Right lobe of liver (tissue), 6 donors: ENCODE measurements around the gene SGTA. TPM values are rescaled to one million over a fixed set of nuclear protein-coding genes. Genes with fewer than 3 reads are reported as not detected.
A peak's percentile ranks its signal among the peaks of the same experiment; 100 is the strongest.
"Not testable (repeated sequence)": the region's sequence is repeated elsewhere in the genome, so short reads cannot be mapped to it uniquely, and the experiment has no call there.

Experiments
- ATAC-seq, 4 donors: fragments of 200-7000 bp; cut with Tn5 transposase; one replicate each; pipeline ENCODE4 v1.9.1; 2020; ENCODE audit warnings: mild to moderate bottlenecking in 4 of 4, moderate library complexity in 4 of 4
- DNase-seq, 3 donors: peaks; one replicate each; pipeline ENCODE4 v3.0.0-alpha.2; 2020
- H3K27ac ChIP-seq, 3 donors: fragments of 200-600 bp; one replicate each; pipeline ENCODE4 v1.8.0; 2022
- H3K27me3 ChIP-seq, 2 donors: fragments of 200-600 bp; one replicate each; pipeline ENCODE4 v1.8.0; 2022
- H3K36me3 ChIP-seq, 4 donors: fragments of 200-600 bp; sonication (generic) in 1 of 4; one replicate each; pipeline versions ENCODE4 v1.5.1 to v1.8.0; 2017 to 2022; ENCODE audit warnings: control low read depth in 1 of 4
- H3K4me1 ChIP-seq, 4 donors: fragments of 200-600 bp; sonication (generic) in 1 of 4; one replicate each; pipeline versions ENCODE4 v1.5.1 to v1.8.0; 2017 to 2022; ENCODE audit warnings: control low read depth in 1 of 4
- H3K4me3 ChIP-seq, 3 donors: fragments of 200-600 bp; one replicate each; pipeline ENCODE4 v1.8.0; 2022
- H3K9me3 ChIP-seq, 4 donors: fragments of 200-600 bp; sonication (generic) in 1 of 4; one replicate each; pipeline versions ENCODE4 v1.5.1 to v1.8.0; 2017 to 2022; ENCODE audit warnings: control low read depth in 1 of 4
- POLR2A ChIP-seq: fragments of 450-650 bp; IDR thresholded peaks from one replicate; pipeline ENCODE4 v1.6.1; 2017; ENCODE audit warnings: antibody characterized with exemption, mild to moderate bottlenecking
- WGBS: methylation state at CpG from one replicate; pipeline ENCODE4 v1.1.6; 2018; ENCODE audit warnings: low coverage, low lambda C conversion rate; ENCODE audit not compliant: insufficient coverage; ENCODE audit errors: missing lambda C conversion rate; 5-methylcytosine and 5-hydroxymethylcytosine counted together
- intact Hi-C, 2 donors: fragments of 100-400 bp; cut with DNase I; formaldehyde crosslinking; loops; one replicate each; pipeline versions ENCODE4 v1.11.2 to v1.14.1; 2022
- total RNA-seq, 6 experiments: library from RNA; depleted of rRNA in 2 of 6; stranded (reverse); fragments of >200 nt in 2 of 6; fragmentation: NEBNext Ultra II Directional in 3 of 6; extraction: Animal tissue kit (Norgen Biotek cat#: 25700) in 3 of 6; gene quantifications; one replicate each; pipeline versions ENCODE4 v1.1.0 to v1.2.4, GENCODE V29; 2016 to 2023
- TF ChIP-seq, protein P1 (sequence below), 4 donors: fragments of 200-600 bp in 3 of 4; fragments of 450-650 bp in 1 of 4; IDR thresholded peaks; one replicate each; pipeline versions ENCODE4 v1.5.1 to v1.8.0; 2016 to 2022; ENCODE audit warnings: antibody characterized with exemption in 4 of 4, mild to moderate bottlenecking in 2 of 4
- donor health status: DM: no; HTN: yes; CAD: no.
- donor health status: DM: no; HTN: no; CAD: no.
- donor health status: DM: no; HTN: no; CAD: no.
- donor health status: DM: no; HTN: yes; CAD: no.
- donor health status: DM: no; HTN: yes; CAD: no.

SGTA gene
- total RNA-seq, 6 experiments from 2014 or later: 21.5 to 41.7 (median 23.7) TPM

DNA sequence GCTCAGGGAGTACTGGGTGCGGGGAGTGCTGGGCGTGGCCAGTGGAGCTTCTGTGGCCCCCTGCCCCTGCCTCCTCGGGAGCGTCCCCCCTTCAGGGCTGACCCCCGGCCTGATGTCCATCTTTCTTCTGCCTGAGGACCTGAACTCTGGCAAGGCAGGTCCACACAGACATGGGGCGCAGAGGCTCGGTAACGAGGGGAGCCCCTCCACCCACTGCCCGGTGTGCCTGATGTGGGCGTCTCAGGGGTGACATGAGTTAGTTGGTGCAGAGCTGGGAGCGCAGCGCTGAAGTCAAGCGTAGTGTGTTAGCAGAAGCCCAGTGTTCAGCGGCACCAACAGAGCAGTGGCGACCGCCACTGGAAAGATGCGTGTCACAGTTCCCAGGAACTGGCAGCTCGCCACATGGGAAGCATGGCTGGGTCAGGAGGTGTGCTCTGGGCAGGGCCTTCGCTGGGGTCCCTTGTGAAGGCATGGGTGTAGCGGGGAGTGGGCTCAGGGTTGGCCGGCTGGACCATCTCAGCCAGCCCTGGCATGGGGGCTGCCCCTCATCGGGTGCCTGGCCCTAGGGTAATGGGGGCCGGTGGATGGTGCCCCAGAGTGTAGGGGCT, 13.7 kb upstream of the SGTA start:
- WGBS: no CpG with 5 or more reads among the region's 23 CpGs
- Histone ChIP-seq H3K27me3 (no peaks in the 10 kb centered on the region), H3K9me3 (no peaks in the 10 kb centered on the region), H3K27ac (no peak overlapping the region), H3K36me3 (peaks cover 0 to 26% (median 3%) of the 10 kb centered on the region in 4 donors), H3K4me1 (peaks cover 0 to 10% (median 2%) of the 10 kb centered on the region in 4 donors), H3K4me3 (no peak overlapping the region)
- DNase-seq (no peak), ATAC-seq (no peak)
- intact Hi-C loops: no loop called here
- no peak for TF ChIP-seq POLR2A
- TF ChIP-seq, protein P1, sequence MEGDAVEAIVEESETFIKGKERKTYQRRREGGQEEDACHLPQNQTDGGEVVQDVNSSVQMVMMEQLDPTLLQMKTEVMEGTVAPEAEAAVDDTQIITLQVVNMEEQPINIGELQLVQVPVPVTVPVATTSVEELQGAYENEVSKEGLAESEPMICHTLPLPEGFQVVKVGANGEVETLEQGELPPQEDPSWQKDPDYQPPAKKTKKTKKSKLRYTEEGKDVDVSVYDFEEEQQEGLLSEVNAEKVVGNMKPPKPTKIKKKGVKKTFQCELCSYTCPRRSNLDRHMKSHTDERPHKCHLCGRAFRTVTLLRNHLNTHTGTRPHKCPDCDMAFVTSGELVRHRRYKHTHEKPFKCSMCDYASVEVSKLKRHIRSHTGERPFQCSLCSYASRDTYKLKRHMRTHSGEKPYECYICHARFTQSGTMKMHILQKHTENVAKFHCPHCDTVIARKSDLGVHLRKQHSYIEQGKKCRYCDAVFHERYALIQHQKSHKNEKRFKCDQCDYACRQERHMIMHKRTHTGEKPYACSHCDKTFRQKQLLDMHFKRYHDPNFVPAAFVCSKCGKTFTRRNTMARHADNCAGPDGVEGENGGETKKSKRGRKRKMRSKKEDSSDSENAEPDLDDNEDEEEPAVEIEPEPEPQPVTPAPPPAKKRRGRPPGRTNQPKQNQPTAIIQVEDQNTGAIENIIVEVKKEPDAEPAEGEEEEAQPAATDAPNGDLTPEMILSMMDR (IDR thresholded peaks at IDR 0.05): no peak

DNA sequence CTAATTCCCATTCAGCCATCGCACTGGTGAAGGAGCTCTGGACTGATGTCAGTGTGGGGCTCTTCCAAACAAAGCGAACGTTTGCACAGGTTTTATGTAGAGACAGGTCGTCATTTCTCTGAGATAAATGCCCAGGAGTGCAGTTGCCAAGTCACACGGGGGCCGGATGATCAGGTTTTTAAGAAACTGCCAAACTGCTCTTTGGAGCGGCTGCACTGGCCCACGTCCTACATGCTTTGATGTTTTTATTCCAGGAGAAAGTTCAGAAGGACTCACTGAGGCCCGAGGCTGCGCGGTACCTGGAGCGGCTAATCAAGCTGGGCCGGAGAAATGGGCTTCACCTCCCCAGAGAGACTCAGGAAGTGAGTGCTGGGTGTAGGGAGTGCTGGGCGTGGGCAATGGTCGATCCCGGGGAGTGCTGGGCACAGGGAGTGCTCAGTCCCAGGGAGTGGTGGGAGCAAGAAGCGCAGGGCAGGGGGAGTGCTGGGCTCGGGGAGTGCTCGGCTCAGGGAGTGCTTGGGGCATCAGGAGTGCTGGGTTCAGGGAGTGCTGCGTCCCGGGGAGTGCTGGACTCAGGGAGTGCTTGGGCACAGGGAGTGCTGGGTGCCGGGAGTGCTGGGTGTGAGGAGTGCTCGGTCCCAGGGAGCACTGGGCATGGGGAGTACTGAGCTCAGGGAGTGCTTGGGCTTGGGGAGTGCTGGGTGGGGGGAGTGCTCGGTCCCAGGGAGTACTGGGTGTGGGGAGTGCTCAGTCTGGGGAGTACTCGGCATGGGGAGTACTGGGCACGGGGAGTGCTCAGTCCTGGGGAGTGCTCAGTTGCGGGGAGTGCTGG, 13.0 kb upstream of the SGTA start:
- ATAC-seq: peak in 1 of 4 donors; percentile 23
- Histone ChIP-seq H3K4me1 (peaks cover 0 to 17% (median 6%) of the 10 kb centered on the region in 4 donors), H3K36me3 (peaks cover 0 to 24% (median 3%) of the 10 kb centered on the region in 4 donors), H3K9me3 (no peaks in the 10 kb centered on the region), H3K4me3 (no peak overlapping the region), H3K27me3 (no peaks in the 10 kb centered on the region), H3K27ac (no peak overlapping the region)
- intact Hi-C loops: no loop called here
- no peak for DNase-seq
- 79% methylated on average over 19 of the region's 27 CpGs for WGBS
- TF ChIP-seq POLR2A: no peak
- TF ChIP-seq, protein P1 (IDR thresholded peaks at IDR 0.05): no peak

GRCh38 chr19:2793577-2793976, 10.5 kb upstream of the SGTA start:
- H3K9me3 ChIP-seq: no peaks in the 10 kb centered on the region
- WGBS: 97% methylated on average over 11 of the region's 12 CpGs
- peaks cover 0 to 25% (median 12%) of the 10 kb centered on the region in 4 donors for H3K4me1 ChIP-seq
- no peak for DNase-seq
- ATAC-seq: no peak
- intact Hi-C loops: no loop called here
- H3K27ac ChIP-seq: no peak overlapping the region
- H3K27me3 ChIP-seq: no peaks in the 10 kb centered on the region
- no peak for TF ChIP-seq POLR2A
- TF ChIP-seq, protein P1 (IDR thresholded peaks at IDR 0.05): no peak
- no peak overlapping the region for H3K4me3 ChIP-seq
- H3K36me3 ChIP-seq: peaks cover 0 to 14% (median 3%) of the 10 kb centered on the region in 4 donors

DNA sequence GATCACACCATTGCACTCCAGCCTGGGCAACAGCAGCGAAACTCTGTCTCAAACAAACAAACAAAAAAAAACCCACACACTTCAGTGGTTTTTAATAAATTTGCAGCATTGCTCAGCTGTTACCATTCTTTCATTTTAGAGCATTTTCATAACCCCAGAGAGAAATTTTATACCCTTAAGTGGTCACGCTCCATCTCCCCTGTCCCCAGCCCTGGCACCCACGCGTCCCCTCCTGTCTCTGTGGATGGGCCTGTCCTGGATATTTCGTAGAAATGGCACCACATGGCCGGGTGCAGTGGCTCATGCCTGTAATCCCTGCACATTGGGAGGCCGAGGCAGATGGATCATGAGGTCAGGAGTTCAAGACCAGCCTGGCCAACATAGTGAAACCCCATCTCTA, 10.1 kb upstream of the SGTA start:
- Histone ChIP-seq H3K27ac (no peak overlapping the region), H3K4me1 (peaks cover 0 to 24% (median 10%) of the 10 kb centered on the region in 4 donors), H3K27me3 (no peaks in the 10 kb centered on the region), H3K36me3 (peaks cover 0 to 14% (median 3%) of the 10 kb centered on the region in 4 donors), H3K9me3 (no peaks in the 10 kb centered on the region), H3K4me3 (no peak overlapping the region)
- intact Hi-C loops: no loop called here
- DNase-seq (no peak), ATAC-seq (no peak)
- no peak for TF ChIP-seq POLR2A
- TF ChIP-seq, protein P1 (IDR thresholded peaks at IDR 0.05): no peak
- 96% methylated on average over 4 of the region's 7 CpGs for WGBS

DNA sequence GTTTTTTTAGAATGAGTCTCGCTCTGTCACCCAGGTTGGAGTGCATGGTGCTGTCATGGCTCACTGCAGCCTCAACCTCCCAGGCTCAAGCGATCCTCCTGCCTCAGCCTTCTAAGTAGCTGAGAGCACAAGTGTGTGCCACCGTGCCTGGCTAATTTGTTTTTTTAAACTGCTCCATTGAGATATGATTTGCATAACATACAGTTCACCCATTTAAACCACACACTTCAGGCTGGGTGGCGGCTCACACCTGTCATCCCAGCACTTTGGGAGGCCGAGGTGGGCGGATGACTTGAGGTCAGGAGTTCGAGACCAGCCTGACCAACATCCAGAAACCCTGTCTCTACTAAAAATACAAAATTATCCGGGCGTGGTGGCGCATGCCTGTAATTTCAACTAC, 9.6 kb upstream of the SGTA start:
- H3K4me3 ChIP-seq, H3K9me3 ChIP-seq, DNase-seq, H3K27me3 ChIP-seq, ATAC-seq, H3K27ac ChIP-seq, intact Hi-C loops: not testable (repeated sequence)
- peaks cover 0 to 14% (median 3%) of the 10 kb centered on the region in 4 donors for H3K36me3 ChIP-seq
- H3K4me1 ChIP-seq: peaks cover 0 to 24% (median 9%) of the 10 kb centered on the region in 4 donors
- 93% methylated on average over 8 of the region's 10 CpGs for WGBS
